HG03439 (cell line): ENCODE results near the gene ZFHX3.

Experiments
- ATAC-seq: cut with Tn5 transposase; IDR thresholded peaks from one replicate; pipeline ENCODE4 v1.9.1; 2021; ENCODE audit warnings: mild to moderate bottlenecking, moderate library complexity; ENCODE audit not compliant: unreplicated experiment

Gene ZFHX3

DNA sequence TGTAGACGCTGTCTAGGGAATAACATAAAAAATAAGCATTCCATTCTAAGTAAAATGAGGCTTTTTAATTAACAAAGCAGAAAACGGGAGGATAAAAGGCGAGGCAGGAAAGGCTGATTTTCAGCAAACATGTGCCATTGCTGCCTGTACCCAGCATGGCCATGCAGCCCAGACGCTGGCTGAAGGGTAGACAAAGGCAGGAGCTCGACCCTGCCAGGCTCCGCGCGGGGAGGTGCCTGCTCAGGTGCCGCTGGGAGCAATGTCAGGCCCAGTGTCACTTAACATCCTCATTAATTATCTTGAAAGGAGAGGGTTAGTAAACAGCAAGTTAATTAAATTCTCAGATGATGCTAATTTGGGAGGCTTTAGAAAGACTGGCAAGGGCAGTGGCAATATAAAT lies 136.0 kb downstream of the ZFHX3 start:
- ATAC-seq: no peak

DNA sequence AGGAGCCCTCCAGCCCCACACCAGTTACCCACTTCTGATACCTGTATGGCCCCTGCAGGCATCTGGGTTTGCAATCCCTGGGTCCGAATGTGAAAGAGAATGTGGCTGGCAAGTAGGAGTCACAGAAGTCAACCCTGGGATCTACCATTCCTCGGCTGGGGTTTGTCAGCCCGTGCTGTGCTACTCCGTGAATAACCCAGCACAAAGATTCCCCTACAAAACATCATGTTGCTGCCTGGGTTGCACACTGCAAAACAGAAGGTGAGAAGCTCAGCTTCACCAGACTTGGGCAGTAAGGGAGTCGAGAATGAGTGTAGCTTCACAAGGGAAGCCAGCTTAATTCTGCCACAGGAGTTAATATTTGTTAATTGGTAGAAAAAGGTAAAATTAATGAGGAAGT lies 137.1 kb downstream of the ZFHX3 start:
- no peak for ATAC-seq

DNA sequence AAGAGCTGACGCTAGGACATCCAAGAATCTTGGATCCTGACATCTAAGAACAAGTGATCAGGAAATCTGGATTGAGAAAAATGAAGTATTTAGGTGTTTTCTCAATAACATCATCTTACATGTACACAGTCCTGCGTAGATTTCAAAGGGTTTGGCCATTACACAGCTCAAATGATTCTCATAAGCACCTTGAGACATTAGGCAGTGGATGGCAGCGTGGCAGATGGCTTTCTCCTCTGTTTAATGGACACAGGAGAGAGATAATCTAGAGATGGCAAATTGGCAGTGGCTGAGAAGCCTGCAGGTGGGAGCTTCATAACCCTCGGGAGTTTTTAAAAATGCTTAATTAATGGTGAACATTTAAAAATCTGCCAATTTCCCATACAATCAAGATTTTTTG lies 137.5 kb downstream of the ZFHX3 start:
- no peak for ATAC-seq

DNA sequence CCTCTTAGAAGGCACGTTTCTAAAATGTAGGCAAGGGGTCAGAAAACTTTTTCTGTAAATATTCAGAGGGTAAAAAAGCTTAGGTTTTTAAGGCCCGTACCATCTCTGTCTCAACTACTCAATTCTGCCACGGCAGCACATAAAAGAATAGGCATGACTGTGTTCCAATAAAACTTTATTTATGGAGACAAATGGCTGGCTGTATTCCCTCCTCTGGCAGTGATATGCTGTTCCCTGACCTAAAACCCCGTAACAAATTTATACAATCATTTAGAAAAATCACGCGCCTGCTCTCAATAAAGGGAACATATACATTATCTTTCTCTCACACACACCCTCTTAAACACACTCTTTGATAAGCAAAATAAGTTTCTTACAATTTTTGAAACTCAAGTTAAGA lies 138.7 kb downstream of the ZFHX3 start:
- ATAC-seq: no peak

DNA sequence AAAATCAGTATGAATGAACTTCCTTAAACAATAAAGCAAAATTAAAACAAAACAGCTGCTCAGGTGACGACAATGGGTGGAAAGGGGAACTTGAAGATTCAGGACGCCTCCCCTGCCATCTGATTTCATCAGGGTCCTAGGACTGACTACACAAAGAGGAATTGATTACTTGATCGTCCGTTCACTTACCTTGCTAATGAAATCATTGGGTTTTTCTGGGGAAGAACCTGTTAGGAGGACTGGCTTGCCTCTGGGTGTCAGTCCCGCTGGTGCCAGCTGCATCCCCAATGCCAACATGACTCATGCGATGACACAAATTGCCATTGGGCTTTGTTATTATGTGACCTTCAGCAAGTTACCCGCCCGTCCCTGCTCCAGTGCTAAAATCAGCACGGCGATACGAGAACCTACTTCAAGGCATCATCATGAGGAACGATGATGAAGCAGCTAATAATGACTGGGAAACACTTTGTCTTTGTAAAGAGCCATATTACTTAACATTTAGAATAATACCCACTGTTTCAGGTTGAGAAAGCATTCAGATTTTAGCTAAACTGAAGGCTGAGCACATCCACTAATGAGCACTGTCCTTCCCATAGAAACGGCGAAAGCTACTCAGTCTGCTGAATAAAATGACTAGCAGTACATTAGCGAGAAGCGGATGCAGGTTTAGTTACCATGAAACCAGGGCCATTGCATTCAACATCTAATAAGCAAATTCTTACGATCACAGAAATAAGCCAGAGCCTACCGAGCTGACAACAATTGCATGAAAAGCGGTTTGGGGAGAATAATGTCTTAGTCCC lies 139.4 kb downstream of the ZFHX3 start:
- ATAC-seq: no peak

DNA sequence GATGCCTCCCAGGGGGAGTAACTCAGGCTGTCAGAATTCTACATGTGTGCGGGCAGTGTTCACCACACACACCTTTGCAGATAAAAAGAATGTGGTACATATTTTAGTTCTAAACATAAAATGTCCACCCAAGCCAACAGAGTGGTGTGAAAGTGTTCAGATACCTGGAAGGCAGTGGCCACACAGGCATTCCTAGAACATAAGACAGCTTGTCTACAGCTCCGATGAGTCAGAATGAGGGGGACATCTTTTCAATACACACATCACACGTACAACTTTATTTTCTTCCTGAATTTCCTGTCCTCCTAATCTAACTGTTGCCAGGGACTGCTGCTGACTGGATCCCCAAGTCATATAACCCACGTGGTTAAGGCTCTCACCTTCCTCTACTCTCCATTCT lies 142.3 kb downstream of the ZFHX3 start:
- no peak for ATAC-seq

DNA sequence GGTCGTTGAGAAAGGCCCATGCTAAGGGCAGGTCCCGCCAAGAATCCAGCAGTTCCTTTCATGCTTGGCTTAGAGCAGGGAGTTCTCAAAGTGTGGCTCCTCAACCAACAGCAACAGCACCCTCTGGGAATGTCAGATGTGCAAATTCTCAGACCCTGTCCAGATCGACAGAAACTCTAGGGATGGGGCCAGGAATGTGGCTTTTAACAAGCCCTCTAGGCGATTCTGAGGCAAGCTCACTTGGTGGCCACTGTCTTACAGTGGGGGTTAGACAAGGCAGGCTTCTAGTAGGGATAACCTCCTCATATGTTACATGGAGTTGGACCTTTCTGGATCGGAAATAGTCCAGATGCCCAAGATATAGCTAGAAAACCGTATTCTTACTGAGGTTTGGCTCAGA lies 144.8 kb downstream of the ZFHX3 start:
- ATAC-seq: no peak

DNA sequence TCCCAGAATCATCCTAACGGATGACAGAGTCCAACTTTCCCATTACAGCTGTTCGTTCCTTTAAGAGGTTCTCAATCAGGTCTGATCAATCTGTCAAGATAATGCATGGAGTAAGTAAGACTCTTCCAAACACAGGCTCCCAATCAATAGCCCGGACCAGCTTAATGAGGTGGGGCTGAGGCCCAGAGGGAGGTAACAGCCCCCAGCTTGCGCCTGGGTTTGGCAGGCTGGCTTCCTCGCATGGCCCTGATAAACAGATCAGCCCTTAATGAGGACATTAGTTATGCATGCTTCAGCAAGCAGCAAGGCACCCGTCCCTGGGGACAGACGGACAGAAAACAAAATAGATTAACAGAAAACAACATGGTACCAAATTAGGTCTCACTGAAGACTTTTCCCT lies 145.7 kb downstream of the ZFHX3 start:
- no peak for ATAC-seq

DNA sequence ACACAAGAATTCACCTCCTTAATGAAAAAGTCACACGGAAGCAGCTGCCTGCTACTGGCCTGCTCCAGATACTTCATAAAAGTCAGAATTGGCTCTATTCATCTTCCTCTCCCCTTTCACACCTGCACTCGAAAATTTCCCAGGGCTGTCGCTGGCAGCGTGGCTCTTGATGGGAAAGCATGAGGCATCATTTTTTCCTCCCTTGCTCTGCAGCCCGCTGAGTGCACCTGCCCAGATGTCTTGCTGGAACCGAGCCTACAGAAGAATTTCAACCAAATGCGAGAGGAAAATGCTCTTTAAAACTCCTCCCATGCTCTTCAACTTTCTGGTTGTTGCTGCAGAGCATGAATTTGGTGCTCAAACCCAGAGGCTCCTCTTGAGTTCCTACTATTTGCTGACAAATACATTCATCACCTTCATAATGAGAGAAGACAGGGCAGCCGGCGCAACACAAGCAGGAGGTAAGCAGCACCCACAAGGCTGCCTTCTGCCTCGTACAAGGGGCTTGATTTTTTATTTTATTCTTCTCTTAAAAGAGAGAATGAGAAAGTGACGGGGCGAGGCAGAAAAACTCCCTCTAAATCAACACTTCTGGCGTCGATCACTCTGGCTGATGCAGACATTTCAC lies 146.8 kb downstream of the ZFHX3 start:
- ATAC-seq: no peak

DNA sequence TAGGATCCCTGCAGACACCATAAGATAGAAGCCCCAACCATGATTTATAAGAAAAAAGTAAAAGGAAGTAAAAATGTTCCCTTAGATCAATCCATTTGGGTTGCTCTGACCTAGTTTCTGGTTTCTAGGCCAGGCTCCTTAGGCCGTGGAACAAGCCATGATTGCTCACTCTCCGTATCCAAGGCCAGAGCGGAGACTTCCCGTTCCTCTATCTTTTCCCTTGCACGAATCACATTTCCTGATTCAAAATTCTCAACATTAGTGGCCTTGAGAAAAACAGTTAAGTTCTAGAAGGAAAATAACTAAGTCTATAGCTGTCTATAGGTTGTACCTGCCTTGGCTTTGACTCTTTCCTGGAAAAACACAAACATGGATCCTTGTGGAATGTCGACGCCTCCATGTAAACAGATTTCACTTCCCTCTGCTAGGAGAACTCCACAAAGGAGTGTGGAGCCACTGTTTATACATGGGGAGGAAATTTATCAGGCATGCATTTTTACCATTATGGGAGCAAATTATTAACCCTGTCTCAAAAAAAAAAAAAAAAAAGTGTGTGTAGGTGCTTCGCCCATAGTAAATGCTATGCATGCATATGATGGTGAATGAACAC lies 149.6 kb downstream of the ZFHX3 start:
- ATAC-seq: no peak

DNA sequence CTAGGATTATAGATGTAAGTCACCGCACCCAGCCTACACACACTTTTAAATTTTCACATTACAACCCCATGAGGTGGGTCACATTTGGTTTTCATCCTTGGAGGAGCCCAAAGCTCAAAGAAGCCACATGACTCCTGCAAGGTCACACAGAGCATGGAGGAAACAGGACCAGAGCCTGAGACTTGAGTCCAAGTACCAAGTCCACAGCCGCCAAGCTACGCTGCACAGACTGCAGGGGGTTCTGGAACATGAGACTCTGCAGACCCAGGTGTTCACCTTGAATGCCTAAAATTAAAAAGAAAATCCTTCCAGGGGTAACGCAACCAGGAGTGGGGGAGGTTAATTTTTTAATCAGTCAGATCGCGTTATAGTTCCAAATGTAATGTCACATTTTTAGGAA lies 150.2 kb downstream of the ZFHX3 start:
- ATAC-seq: no peak

DNA sequence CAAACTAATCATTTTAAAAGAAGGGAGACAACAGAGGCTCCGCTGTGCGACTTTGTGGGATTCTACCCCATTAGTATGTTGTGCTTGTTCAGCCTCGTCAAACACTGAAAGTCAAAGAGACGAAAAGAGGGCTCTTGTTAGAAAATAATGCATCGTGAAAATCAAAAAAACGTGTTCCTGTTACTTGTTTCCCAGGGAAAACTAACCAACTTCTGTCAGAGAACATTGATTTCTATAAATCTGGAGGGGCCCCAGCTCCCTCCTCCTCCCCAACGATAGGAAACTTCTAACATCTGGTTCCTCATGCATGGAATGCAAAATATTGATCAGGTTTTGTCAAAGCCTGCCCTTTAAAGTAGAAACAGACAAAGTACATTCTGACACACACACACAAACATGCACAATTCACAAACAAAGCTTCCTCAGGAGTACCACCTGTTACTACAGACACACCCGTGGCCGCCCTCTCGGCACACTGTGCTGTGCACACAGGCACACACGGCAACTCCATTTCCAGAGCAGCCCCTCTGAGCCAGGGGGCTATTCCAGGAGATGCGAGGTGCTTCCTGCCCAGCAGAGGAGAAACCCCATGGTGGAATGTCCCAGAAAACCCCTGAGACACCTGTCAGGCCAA lies 151.3 kb downstream of the ZFHX3 start:
- no peak for ATAC-seq

DNA sequence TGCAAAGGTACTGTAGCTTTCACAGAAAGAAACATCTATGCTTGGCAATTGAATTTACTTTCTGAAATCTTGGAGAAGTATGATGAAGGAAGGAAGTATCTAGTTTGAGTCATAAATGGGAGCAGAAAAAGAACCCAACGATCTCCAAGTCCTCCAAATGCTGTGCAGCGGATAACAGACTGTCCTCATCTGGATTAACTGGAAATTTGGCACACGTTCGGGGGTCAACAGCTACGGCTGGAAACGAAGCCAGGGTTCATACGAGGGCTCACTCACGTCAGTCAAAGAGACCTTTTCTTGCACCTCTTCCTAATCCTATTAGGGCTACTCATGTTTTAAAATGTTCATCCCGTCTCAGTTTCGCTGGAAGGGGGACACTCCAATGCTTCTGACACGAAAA lies 152.0 kb downstream of the ZFHX3 start:
- ATAC-seq: no peak

DNA sequence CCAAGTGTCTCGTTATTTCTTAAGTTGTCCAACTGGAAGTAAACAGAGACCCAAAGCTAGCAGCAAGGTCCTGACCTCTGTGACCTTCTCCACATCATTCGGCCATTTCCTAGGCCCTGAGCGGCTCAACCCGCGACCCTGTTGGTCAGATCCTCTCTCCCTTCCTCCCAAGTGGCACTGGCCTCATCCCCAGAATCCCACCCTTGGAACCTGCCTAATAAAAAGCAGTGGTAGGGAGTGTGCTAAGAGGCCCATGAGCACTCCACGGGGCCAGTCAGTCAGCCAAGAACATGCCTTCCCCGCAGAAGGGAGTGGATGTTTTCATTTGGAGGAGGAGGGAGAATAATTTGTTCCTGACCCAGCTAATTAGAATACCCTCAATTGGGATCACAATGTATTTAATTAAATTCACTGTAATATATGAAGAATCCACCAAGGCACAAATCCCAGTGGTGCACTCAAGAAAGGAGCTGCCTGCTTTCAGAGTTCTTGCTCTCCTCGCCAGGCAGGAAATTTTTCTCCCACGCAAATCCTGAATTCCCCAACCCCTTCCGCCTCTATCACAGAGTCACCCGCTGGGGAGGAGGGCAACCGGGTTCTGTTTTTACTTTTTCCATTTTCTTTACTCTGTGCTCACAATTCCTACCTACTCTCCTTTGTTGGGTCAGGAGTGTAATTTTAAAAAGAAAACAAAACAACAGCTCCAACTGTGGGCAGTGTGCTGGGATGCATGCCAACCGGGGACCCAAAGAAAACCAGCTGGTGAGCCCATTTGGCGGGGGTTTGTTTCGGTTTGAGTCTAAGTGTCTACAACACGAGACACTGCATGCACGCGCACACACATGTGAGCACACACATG lies 153.4 kb downstream of the ZFHX3 start:
- no peak for ATAC-seq

DNA sequence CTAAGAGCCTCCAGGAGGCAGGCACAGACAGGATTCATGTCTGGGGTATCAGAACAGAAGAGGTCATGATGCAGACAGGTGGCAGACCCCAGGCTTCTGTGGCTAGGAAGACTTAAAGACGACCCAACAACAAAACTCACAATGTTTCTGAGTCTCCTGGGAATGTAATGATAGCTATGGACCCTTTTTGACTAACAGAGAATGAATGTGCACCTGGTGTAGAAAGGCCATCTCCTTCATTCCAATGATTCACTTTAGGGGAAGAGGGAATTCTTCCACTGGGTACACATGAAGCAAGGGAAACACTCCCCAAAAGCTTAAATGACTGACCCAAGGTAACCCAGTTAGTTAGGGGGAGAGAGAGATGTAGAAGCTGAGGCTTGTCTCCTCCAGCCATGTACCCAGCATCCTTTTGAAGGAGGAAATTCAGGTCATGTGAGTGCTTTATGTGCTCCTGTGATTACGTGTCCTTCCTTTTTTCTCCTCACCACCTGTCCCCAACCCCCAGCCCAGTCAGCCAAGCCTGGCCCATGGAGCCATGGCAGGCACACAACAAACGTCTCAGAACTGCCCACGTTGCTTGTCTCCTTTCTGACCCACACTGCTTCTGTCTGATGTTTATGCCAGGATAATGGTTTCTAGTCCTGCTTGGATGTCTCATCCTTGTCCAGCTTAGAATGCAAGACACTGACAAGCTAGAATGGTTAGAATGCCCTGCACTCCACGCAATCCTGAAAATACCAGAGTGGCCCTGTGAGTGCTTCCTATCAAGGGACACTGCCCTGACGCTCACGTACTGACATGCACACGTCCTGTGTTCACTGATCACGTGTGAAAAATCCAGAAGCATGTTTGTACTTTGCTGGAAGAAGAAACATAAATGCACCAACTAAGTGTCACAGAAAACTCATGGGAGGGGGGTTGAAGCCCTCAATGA lies 156.4 kb downstream of the ZFHX3 start:
- no peak for ATAC-seq

DNA sequence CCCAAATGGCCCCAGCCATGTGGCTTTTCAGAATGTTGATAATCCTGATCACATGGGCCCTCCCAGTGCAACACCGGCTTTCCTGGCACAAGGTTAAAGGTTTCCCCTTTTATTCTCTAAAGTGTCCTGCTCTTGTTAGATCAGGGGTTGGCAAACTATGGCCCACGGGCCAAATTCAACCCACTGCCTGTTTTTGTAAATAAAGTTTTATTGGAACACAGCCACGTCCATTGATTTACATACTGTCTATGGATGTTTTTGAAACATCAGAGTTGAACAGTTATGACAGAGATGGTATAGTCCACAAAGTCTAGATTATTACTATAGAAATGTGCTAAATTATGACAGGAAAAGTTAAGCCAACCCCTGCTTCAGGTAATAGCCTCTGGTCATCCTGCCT lies 157.3 kb downstream of the ZFHX3 start:
- no peak for ATAC-seq

DNA sequence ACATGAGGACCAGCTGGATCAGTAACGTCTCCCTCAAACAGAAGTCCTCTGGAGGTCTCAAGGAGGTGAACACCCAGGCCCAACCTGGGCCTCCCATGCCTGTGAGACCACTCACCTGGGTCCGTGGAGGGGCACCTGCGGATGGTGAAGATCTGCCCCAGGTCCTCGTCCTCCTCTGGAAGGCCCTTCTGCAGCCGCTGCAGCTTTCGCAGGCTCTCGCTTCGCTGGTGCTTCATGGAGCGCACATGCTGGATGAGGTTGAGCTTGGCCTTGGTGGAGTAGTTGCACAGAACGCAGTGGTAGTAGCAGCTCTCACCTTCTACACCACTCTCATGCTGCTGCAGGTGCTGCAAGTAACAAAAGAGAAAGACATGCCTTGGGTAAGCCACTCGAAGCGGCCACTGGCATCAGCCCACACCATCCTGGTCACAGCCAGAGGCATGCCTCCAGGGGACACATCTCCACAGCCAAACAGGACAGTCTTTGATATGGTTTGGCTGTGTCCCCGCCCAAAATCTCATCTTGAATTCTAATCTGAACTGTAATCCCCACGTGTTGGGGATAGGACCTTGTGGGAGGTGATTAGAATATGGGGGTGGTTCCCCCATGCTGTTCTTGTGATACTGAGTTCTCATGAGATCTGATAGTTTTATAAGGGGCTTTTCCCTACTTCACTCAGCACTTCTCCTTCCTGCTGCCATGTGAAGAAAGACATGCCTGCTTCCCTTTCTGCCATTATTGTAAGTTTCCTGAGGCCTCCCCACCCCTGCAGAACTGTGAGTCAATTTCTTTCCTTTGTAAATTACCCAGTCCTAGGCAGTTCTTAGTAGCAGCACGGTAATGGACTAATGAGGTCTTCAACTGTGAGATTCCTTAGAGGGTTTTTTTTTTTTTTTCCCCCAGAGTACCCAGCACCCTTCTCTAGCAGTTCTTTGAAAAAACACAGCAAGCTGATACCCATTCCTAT lies 158.0 kb downstream of the ZFHX3 start:
- ATAC-seq: no peak

DNA sequence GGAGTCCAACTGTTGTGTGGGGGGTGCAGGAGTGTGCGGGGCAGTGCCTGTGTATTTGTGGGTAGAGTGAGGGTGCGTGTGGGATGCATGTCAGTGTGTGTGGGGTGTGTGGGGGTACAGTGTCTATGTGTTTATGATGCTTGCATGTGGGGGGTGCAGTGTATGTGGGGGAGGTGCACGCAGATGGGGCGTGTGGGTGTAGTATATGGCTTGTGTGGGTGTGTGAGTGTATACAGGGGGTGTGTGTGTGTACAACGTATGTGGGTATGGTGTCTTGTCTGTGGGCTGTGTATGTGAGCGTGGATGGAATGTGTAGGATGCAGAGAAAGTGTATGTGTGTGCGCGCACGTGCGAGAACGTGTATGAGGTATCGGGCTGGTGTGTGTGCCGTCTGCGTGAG lies 160.4 kb downstream of the ZFHX3 start:
- no peak for ATAC-seq
